ENCODE measurements around the gene NDUFS6. TPM values are rescaled to one million over a fixed set of nuclear protein-coding genes. Genes with fewer than 3 reads are reported as not detected.

Gene NDUFS6
- total and polyA plus RNA-seq, 2 of the 4 experiments (the other 2 are of a cell fraction): 10.4 to 69.0 TPM

DNA sequence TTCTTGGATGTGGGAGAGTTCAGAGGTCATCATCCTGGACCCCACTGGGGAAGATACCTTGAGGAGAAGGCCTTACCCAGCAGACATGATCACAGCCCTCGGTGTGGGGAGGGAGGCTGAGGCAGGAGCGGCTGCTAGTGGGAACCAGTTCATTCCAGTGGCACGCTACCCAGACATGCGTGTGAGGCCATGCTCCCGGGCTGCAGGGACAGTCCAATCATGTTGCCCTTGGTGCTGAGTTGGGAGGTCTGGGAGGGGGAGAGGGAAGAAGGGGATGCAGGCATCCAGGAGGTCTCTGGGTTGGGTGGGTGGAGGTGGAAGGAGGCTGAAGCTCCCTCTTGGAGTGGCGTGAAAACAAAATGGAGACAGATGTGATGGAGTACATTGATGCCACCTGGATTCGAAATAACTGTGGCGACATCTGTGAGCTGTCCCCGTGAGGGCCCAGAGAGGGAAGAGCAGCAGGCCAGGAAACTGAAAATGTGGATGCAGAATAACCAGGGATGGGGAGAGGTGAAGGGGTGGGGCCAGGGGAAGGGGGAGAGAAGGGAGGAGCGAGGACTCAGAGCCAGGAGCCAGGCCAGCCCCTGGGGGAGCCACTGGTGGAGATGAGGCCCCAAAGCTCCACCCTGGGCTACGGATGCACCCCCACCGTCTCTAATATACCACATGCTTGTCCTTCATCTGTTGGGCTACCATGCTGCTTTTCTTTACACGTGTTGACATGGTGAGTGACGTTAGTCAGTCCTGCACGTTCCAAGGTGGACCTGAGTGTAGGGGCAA lies 16.2 kb downstream of the NDUFS6 start:
- Histone ChIP-seq H2BK5ac (ENCODE audit: low read depth, low read length, poor library complexity, severe bottlenecking) (no peak overlapping the region), H3K23ac (ENCODE audit: low read depth, low read length) (no peak overlapping the region), H3K4me3 (ENCODE audit: insufficient read depth, low read depth, low read length) (no peak overlapping the region), H2BK120ac (ENCODE audit: low read depth, low read length) (no peak overlapping the region), H2BK15ac (ENCODE audit: low read depth, low read length) (no peak overlapping the region), H3K36me3 (ENCODE audit: control insufficient read depth, insufficient read depth, low read length) (peaks cover 60% of the 10 kb centered on the region), H3K4me2 (ENCODE audit: low read depth, low read length) (no peak overlapping the region), H3K18ac (ENCODE audit: low read depth, low read length) (no peak overlapping the region), H3K9me3 (ENCODE audit: control insufficient read depth, insufficient read depth, low read length) (no peaks in the 10 kb centered on the region), H2AFZ (replicated peaks; ENCODE audit: low read length, poor library complexity) (no peak overlapping the region), H2AK9ac (replicated peaks; ENCODE audit: low read depth, low read length, poor library complexity) (no peak overlapping the region), H4K20me1 (ENCODE audit: insufficient read depth, low read length) (no peaks in the 10 kb centered on the region), H3K27me3 (ENCODE audit: control insufficient read depth, insufficient read depth, low read length) (no peaks in the 10 kb centered on the region), H4K8ac (ENCODE audit: low read depth in 2 of 2, low read length in 2 of 2) (no peak overlapping the region), H3K4me1 (ENCODE audit: control insufficient read depth, insufficient read depth, low read length) (no peaks in the 10 kb centered on the region), H2AK5ac (ENCODE audit: low read depth, low read length) (no peak overlapping the region), H3K4ac (ENCODE audit: low read depth, low read length) (no peak overlapping the region), H3K79me1 (ENCODE audit: low read depth in 1 of 2, low read length in 2 of 2) (peaks cover 7 to 17% of the 10 kb centered on the region in 2 experiments; a peak in 3 of 4 replicates), H3K9me1 (ENCODE audit: insufficient read depth, low read length) (peaks cover 6% of the 10 kb centered on the region; the same call in 1 of the 2 replicates), H3K56ac (ENCODE audit: extremely low read depth, insufficient read depth, low read length) (no peak overlapping the region), H3K14ac (replicated peaks; ENCODE audit: low read depth, low read length) (no peak overlapping the region), H3K27ac (ENCODE audit: insufficient read depth, low read length) (no peak overlapping the region), H4K91ac (ENCODE audit: insufficient read depth, low read depth, low read length) (no peak overlapping the region), H3K9ac (ENCODE audit: low read depth, low read length) (no peak overlapping the region), H2BK20ac (ENCODE audit: low read depth, low read length) (no peak overlapping the region), H4K5ac (ENCODE audit: low read depth, low read length) (no peak overlapping the region)
- intact Hi-C loops (cut with micrococcal nuclease): no loop called here
- no peak for TF ChIP-seq RFX5 (IDR thresholded peaks at IDR 0.05; ENCODE audit: low read depth, low read length)
- TF ChIP-seq, protein P1, sequence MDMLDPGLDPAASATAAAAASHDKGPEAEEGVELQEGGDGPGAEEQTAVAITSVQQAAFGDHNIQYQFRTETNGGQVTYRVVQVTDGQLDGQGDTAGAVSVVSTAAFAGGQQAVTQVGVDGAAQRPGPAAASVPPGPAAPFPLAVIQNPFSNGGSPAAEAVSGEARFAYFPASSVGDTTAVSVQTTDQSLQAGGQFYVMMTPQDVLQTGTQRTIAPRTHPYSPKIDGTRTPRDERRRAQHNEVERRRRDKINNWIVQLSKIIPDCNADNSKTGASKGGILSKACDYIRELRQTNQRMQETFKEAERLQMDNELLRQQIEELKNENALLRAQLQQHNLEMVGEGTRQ (IDR thresholded peaks at IDR 0.05; ENCODE audit: low read depth, low read length): no peak
- TF ChIP-seq SMC3 (IDR thresholded peaks at IDR 0.05; ENCODE audit: low read depth, low read length): no peak
- 97% methylated on average over 7 of the region's 15 CpGs; no CpG with 5 or more reads in 1 of the 2 experiments for WGBS, 2 experiments (ENCODE audit: extremely low coverage in 2 of 2, insufficient read length in 1 of 2)
- POLR2A ChIA-PET (ENCODE audit: unreplicated experiment): no interaction called here
- in situ Hi-C loops (cut with MboI; ENCODE audit: low sequenced_read_pairs): no loop called here
- ATAC-seq (ENCODE audit: low read depth) (no peak), DNase-seq (no peak)
- CTCF ChIA-PET: no interaction called here
- dilution Hi-C loops (cut with HindIII; ENCODE audit: low sequenced_read_pairs, unreplicated experiment): no loop called here
- BruUV-seq (replicated peaks): no TSS peak

Measured in IMR-90 (cell line).